ENCODE results near the gene KIAA1549. TPM values are rescaled to one million over a fixed set of nuclear protein-coding genes. Genes with fewer than 3 reads are reported as not detected.
A peak's percentile ranks its signal among the peaks of the same experiment; 100 is the strongest.

The KIAA1549 gene
- total RNA-seq, 1 donor from 2014 or later, result 1.3 TPM

DNA sequence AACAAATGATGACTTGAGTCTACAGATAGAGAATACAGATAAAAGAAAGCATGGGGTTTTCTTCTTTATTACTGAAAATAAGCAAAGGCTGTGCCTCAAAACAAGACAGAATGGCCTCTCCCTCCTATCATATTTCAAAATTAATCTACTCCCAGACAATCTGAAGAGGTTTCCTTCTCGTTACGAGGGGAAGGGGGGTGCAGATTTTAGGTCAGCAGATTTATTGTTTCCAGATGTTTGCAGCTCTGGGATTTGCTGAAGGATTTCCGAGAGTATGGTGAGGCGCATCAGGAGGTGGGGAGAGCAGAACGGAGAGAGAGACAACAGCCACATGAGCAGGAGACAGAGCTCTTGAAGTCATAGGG lies 89.8 kb downstream of the KIAA1549 start:
- DNase-seq (ENCODE audit: low spot score), result no peak
- Mint-ChIP-seq H3K4me3 (ENCODE audit: low read depth) (no peak overlapping the region), H3K9me3 (no peaks in the 10 kb centered on the region), H3K27ac (no peak overlapping the region), H3K4me1 (ENCODE audit: low read depth) (peaks cover 7% of the 10 kb centered on the region), H3K27me3 (ENCODE audit: low read depth) (peaks cover 11% of the 10 kb centered on the region), H3K36me3 (ENCODE audit: low read depth) (no peaks in the 10 kb centered on the region)
- intact Hi-C loops (cut with micrococcal nuclease), result no loop called here

DNA sequence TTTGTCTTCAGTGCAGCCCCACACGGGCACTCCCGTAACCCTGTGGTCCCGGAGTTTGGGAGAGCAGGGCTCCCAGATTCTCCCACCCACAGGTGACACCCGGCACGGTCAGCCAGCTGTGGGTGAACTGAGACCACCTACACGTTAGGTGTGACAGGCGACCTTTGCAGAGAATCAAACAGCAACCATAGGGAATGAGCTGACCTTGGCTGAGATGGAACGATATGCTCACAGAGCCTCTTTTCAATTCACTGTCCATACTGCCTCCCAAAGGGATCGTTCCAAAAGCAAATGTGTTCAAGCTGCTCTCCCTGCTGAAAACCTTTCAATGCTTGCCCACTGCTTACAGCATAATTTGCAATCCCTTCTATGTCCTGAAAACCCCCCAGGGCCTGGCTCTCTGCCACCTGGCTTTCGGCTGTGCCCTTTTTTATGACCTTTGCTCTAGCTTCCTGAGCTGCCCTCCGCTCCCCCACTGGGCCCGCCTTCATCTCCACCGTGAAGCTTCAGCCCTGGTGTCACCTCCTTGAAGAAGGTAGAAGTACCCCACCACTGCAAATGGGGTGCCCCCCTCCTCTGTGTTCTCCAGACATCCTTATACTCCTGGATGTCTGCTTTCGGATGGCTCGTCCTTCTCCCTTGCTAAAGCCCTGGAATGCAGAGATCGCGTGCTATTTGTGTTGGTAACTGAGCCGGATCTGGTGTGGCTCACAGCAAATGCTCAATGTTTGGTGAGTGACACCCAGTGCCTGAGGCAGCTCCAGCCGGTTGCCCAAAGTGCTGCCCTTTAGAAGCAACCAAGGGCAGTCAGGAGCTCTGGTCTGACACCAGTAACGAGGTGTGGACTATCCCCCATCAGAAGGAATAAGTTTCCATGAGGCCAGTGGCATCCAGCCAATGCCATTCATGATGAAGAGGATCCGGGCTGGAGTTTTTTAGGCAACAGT lies 90.4 kb downstream of the KIAA1549 start:
- Mint-ChIP-seq H3K4me1 (ENCODE audit: low read depth) (peaks cover 9% of the 10 kb centered on the region), H3K36me3 (ENCODE audit: low read depth) (no peaks in the 10 kb centered on the region), H3K9me3 (no peaks in the 10 kb centered on the region), H3K27me3 (ENCODE audit: low read depth) (peaks cover 6% of the 10 kb centered on the region), H3K4me3 (ENCODE audit: low read depth) (no peak overlapping the region), H3K27ac (no peak overlapping the region)
- DNase-seq (ENCODE audit: low spot score), result no peak
- intact Hi-C loops (cut with micrococcal nuclease), result no loop called here

GRCh38 chr7:138889582-138890498 lies 91.3 kb downstream of the KIAA1549 start:
- Mint-ChIP-seq H3K27me3 (ENCODE audit: low read depth) (peaks cover 5% of the 10 kb centered on the region), H3K4me1 (ENCODE audit: low read depth) (peaks cover 9% of the 10 kb centered on the region), H3K4me3 (ENCODE audit: low read depth) (no peak overlapping the region), H3K27ac (no peak overlapping the region), H3K9me3 (no peaks in the 10 kb centered on the region), H3K36me3 (ENCODE audit: low read depth) (no peaks in the 10 kb centered on the region)
- intact Hi-C loops (cut with micrococcal nuclease), result loop anchor here (5.0 kb wide), 2 partner anchors 42 to 342 kb away; partner anchors contain the start of gene UBN2
- no peak for DNase-seq (ENCODE audit: low spot score)

GRCh38 chr7:138887872-138888656 lies 93.1 kb downstream of the KIAA1549 start:
- intact Hi-C loops (cut with micrococcal nuclease), result loop anchor here (2.0 to 5.0 kb wide), 3 partner anchors 44 to 344 kb away; partner anchors contain the start of genes KIAA1549 and UBN2
- H3K4me3 Mint-ChIP-seq (ENCODE audit: low read depth), result no peak overlapping the region
- H3K36me3 Mint-ChIP-seq (ENCODE audit: low read depth), result no peaks in the 10 kb centered on the region
- H3K27ac Mint-ChIP-seq, result no peak overlapping the region
- no peaks in the 10 kb centered on the region for H3K9me3 Mint-ChIP-seq
- H3K4me1 Mint-ChIP-seq (ENCODE audit: low read depth), result peaks cover 9% of the 10 kb centered on the region
- DNase-seq (ENCODE audit: low spot score), result no peak
- peaks cover 4% of the 10 kb centered on the region for H3K27me3 Mint-ChIP-seq (ENCODE audit: low read depth)

- peaks cover 3% of the 10 kb centered on the region for H3K36me3 Mint-ChIP-seq (ENCODE audit: low read depth)
- peaks cover 13% of the 10 kb centered on the region for H3K4me1 Mint-ChIP-seq (ENCODE audit: low read depth)
- H3K4me3 Mint-ChIP-seq (ENCODE audit: low read depth), result no peak overlapping the region
- intact Hi-C loops (cut with micrococcal nuclease), result loop anchor here (2.0 to 5.0 kb wide), 3 partner anchors 45 to 345 kb away; partner anchors contain the start of genes KIAA1549 and UBN2
- H3K9me3 Mint-ChIP-seq, result no peaks in the 10 kb centered on the region
- no peak for DNase-seq (ENCODE audit: low spot score)
- peaks cover 2% of the 10 kb centered on the region for H3K27me3 Mint-ChIP-seq (ENCODE audit: low read depth)
- H3K27ac Mint-ChIP-seq, result no peak overlapping the region
Observed at GRCh38 chr7:138887085-138887710, 94.0 kb downstream of the KIAA1549 start.

DNA sequence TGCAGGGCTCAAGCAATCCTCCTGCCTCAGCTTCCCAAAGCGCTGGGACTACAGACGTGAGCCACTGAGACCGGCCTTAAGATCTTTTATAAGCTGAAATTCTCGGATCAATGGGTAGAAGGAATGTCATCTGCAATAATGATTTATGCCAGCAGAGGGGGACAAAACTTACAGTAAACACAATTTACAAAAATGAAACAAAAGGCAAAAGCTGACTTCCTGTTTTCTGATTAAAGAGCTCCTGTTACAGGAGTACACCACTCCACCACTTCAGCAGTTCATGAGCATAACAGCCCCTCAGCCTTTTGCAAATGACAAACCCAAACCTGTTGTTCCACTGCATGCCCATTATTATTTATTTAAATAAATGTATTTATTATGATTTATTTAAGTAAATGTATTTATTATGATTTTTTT lies 94.7 kb downstream of the KIAA1549 start:
- peaks cover 20% of the 10 kb centered on the region for H3K4me1 Mint-ChIP-seq (ENCODE audit: low read depth)
- intact Hi-C loops (cut with micrococcal nuclease), result loop anchor here (1.0 to 5.0 kb wide), 4 partner anchors 46 to 346 kb away; partner anchors contain the start of genes KIAA1549 and UBN2
- H3K27me3 Mint-ChIP-seq (ENCODE audit: low read depth), result peaks cover 2% of the 10 kb centered on the region
- peaks cover 3% of the 10 kb centered on the region for H3K36me3 Mint-ChIP-seq (ENCODE audit: low read depth)
- H3K4me3 Mint-ChIP-seq (ENCODE audit: low read depth), result no peak overlapping the region
- peak overlapping the region; percentile 30 for H3K27ac Mint-ChIP-seq
- no peaks in the 10 kb centered on the region for H3K9me3 Mint-ChIP-seq
- peak; percentile 24 for DNase-seq (ENCODE audit: low spot score)

- peaks cover 24% of the 10 kb centered on the region for H3K4me1 Mint-ChIP-seq (ENCODE audit: low read depth)
- no peaks in the 10 kb centered on the region for H3K9me3 Mint-ChIP-seq
- intact Hi-C loops (cut with micrococcal nuclease), result loop anchor here (1.0 to 5.0 kb wide), 4 partner anchors 47 to 347 kb away; partner anchors contain the start of genes KIAA1549 and UBN2
- H3K27me3 Mint-ChIP-seq (ENCODE audit: low read depth), result no peaks in the 10 kb centered on the region
- H3K4me3 Mint-ChIP-seq (ENCODE audit: low read depth), result no peak overlapping the region
- no peak for DNase-seq (ENCODE audit: low spot score)
- no peak overlapping the region for H3K27ac Mint-ChIP-seq
- peaks cover 3% of the 10 kb centered on the region for H3K36me3 Mint-ChIP-seq (ENCODE audit: low read depth)
Observed at GRCh38 chr7:138885383-138886147, 95.6 kb downstream of the KIAA1549 start.

- intact Hi-C loops (cut with micrococcal nuclease), result no loop called here
- H3K36me3 Mint-ChIP-seq (ENCODE audit: low read depth), result peaks cover 3% of the 10 kb centered on the region
- H3K27me3 Mint-ChIP-seq (ENCODE audit: low read depth), result no peaks in the 10 kb centered on the region
- no peak overlapping the region for H3K4me3 Mint-ChIP-seq (ENCODE audit: low read depth)
- H3K9me3 Mint-ChIP-seq, result no peaks in the 10 kb centered on the region
- peak overlapping the region; percentile 35 for H3K27ac Mint-ChIP-seq
- peaks cover 23% of the 10 kb centered on the region for H3K4me1 Mint-ChIP-seq (ENCODE audit: low read depth)
- no peak for DNase-seq (ENCODE audit: low spot score)
Observed at GRCh38 chr7:138882249-138882648, 98.9 kb downstream of the KIAA1549 start.

- Mint-ChIP-seq H3K27ac (peak overlapping the region; percentile 31), H3K4me3 (ENCODE audit: low read depth) (no peak overlapping the region), H3K9me3 (no peaks in the 10 kb centered on the region), H3K27me3 (ENCODE audit: low read depth) (no peaks in the 10 kb centered on the region), H3K4me1 (ENCODE audit: low read depth) (peaks cover 26% of the 10 kb centered on the region), H3K36me3 (ENCODE audit: low read depth) (peaks cover 3% of the 10 kb centered on the region)
- no peak for DNase-seq (ENCODE audit: low spot score)
- intact Hi-C loops (cut with micrococcal nuclease), result no loop called here
Observed at GRCh38 chr7:138881579-138882188, 99.5 kb downstream of the KIAA1549 start.

GRCh38 chr7:138880881-138881578 lies 100.2 kb downstream of the KIAA1549 start:
- H3K9me3 Mint-ChIP-seq, result no peaks in the 10 kb centered on the region
- H3K27me3 Mint-ChIP-seq (ENCODE audit: low read depth), result no peaks in the 10 kb centered on the region
- no peak for DNase-seq (ENCODE audit: low spot score)
- no peak overlapping the region for H3K4me3 Mint-ChIP-seq (ENCODE audit: low read depth)
- intact Hi-C loops (cut with micrococcal nuclease), result no loop called here
- H3K36me3 Mint-ChIP-seq (ENCODE audit: low read depth), result peaks cover 3% of the 10 kb centered on the region
- no peak overlapping the region for H3K27ac Mint-ChIP-seq
- peaks cover 28% of the 10 kb centered on the region for H3K4me1 Mint-ChIP-seq (ENCODE audit: low read depth)
